ENCODE measurements around the gene MKRN1.

DNA sequence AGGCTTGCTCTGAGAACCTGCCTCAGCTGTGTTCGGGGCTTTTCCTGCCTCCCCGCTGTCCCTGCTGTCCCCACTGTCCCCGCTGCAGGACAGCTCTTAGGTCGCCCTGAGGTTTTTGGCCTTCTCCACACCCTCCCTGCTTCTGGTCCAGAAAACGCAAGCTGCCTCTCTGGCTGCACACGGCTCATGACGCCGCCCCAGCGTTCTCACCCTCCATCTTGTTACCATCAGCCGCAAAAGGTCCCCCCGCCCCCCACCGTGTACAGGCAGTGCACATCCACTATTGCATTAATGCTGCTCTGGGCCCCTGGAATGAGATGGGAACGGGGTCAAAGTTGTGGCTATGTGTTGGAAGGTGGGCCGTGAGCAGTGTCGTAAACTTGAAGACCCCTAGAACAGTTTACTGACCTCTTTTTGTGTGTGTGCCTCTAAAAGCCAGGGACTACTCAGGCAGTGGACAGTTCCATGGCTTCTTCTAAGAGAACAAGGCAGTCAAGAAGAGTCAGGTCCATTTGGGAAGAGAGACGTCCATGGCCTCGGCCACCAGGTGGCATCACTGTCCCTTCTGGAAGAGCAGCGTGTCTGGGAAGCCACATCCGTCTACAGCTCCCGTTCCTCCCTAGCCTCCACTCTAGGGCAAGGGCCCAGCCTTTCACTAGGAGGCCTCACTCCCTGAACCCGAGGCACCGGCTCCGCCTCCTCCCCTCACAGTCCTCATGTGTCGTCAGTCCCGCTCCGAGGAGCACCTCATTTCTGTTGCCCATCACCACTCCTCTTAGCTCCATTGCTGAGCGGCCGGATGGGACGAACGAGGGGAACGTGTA is 38.5 kb upstream of the MKRN1 start:
- TF ChIP-seq POLR2A (IDR thresholded peaks at IDR 0.05) (no peak), EP300 (IDR thresholded peaks at IDR 0.05) (peak in 1 of 2 donors; percentile 43)
- TF ChIP-seq, protein P1, sequence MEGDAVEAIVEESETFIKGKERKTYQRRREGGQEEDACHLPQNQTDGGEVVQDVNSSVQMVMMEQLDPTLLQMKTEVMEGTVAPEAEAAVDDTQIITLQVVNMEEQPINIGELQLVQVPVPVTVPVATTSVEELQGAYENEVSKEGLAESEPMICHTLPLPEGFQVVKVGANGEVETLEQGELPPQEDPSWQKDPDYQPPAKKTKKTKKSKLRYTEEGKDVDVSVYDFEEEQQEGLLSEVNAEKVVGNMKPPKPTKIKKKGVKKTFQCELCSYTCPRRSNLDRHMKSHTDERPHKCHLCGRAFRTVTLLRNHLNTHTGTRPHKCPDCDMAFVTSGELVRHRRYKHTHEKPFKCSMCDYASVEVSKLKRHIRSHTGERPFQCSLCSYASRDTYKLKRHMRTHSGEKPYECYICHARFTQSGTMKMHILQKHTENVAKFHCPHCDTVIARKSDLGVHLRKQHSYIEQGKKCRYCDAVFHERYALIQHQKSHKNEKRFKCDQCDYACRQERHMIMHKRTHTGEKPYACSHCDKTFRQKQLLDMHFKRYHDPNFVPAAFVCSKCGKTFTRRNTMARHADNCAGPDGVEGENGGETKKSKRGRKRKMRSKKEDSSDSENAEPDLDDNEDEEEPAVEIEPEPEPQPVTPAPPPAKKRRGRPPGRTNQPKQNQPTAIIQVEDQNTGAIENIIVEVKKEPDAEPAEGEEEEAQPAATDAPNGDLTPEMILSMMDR (IDR thresholded peaks at IDR 0.05), result peak; percentile 77 to 95 (median 89)
